HEK293 (cell line): Measurements from ENCODE around the gene GJA10.

Experiments
- CTCF ChIA-PET: fragments of 350-600 bp; formaldehyde crosslinking; extraction: SDS; loops from one replicate; lab custom pipeline; 2021; ENCODE audit warnings: antibody characterized with exemption; lab: Yijun Ruan, JAX
- POLR2A ChIA-PET: fragments of 300-600 bp; formaldehyde crosslinking; extraction: SDS; loops from one replicate; lab custom pipeline; 2020; ENCODE audit warnings: antibody characterized with exemption, inconsistent platforms; lab: Yijun Ruan, JAX
- H3K27ac ChIP-seq: fragments of 200-500 bp; sonication (Bioruptor generic); 2 replicates; pipeline ENCODE4 v1.5.1; 2014; ENCODE audit warnings: low read depth, low read length, control low read depth, inconsistent platforms; ENCODE audit errors: extremely low read depth
- H3K36me3 ChIP-seq, 2 experiments: fragments of 200-500 bp in 1 of 2; sonication (Bioruptor generic) in 1 of 2; 1 replicate in 1 of 2; 2 replicates in 1 of 2; pipeline ENCODE4 v1.5.1; 2014 to 2017; ENCODE audit warnings: inconsistent platforms in 2 of 2, low read length in 2 of 2; ENCODE audit not compliant: control insufficient read depth in 2 of 2, insufficient read depth in 1 of 2
- H3K4me1 ChIP-seq: fragments of 200-500 bp; sonication (Bioruptor generic); 2 replicates; pipeline ENCODE4 v1.5.1; 2014; ENCODE audit warnings: mild to moderate bottlenecking, low read length, inconsistent platforms; ENCODE audit not compliant: control insufficient read depth, insufficient read depth
- H3K4me3 ChIP-seq: 2 replicates; pipeline ENCODE4 v1.5.1; 2011; ENCODE audit warnings: low read depth, mild to moderate bottlenecking, control low read depth, low read length, moderate library complexity
- H3K9me3 ChIP-seq: fragments of 200-500 bp; sonication (Bioruptor generic); 2 replicates; pipeline ENCODE4 v1.5.1; 2014; ENCODE audit warnings: low read depth, low read length, inconsistent platforms; ENCODE audit not compliant: control insufficient read depth, insufficient read depth
- CTCF ChIP-seq: fragments of 450-650 bp; formaldehyde crosslinking; IDR thresholded peaks from 2 replicates; pipeline ENCODE4 v1.5.1; 2016; ENCODE audit warnings: missing biosample characterization, missing genetic modification characterization
- PRDM4 ChIP-seq: fragments of 450-650 bp; formaldehyde crosslinking; IDR thresholded peaks from 2 replicates; pipeline ENCODE4 v1.5.1; 2017; ENCODE audit warnings: missing biosample characterization, missing genetic modification characterization
- SP7 ChIP-seq: fragments of 450-650 bp; formaldehyde crosslinking; IDR thresholded peaks from 2 replicates; pipeline ENCODE4 v1.5.1; 2016; ENCODE audit warnings: missing biosample characterization, missing genetic modification characterization
- TRIM28 ChIP-seq: IDR thresholded peaks from 2 replicates; pipeline ENCODE4 v1.6.1; 2011; ENCODE audit warnings: low read length, control low read depth, borderline replicate concordance
- WT1 ChIP-seq: fragments of 450-650 bp; formaldehyde crosslinking; IDR thresholded peaks from 2 replicates; pipeline ENCODE4 v1.5.1; 2016; ENCODE audit warnings: missing biosample characterization, missing genetic modification characterization
- ZBTB7A ChIP-seq: fragments of 450-650 bp; formaldehyde crosslinking; IDR thresholded peaks from 2 replicates; pipeline ENCODE4 v1.5.1; 2016; ENCODE audit warnings: low read depth, missing biosample characterization, missing genetic modification characterization
- ZNF18 ChIP-seq: fragments of 450-650 bp; formaldehyde crosslinking; IDR thresholded peaks from 2 replicates; pipeline ENCODE4 v1.5.1; 2016; ENCODE audit warnings: missing biosample characterization, missing genetic modification characterization
- ZNF202 ChIP-seq: fragments of 450-650 bp; formaldehyde crosslinking; IDR thresholded peaks from 2 replicates; pipeline ENCODE4 v1.5.1; 2016; ENCODE audit warnings: missing biosample characterization, missing genetic modification characterization, borderline replicate concordance
- ZNF248 ChIP-seq: fragments of 450-650 bp; formaldehyde crosslinking; IDR thresholded peaks from 2 replicates; pipeline ENCODE4 v1.5.1; 2017; ENCODE audit warnings: missing biosample characterization, missing genetic modification characterization
- ZNF324 ChIP-seq: fragments of 450-650 bp; formaldehyde crosslinking; IDR thresholded peaks from 2 replicates; pipeline ENCODE4 v1.5.1; 2016; ENCODE audit warnings: missing biosample characterization, missing genetic modification characterization
- ZNF501 ChIP-seq: fragments of 450-650 bp; formaldehyde crosslinking; IDR thresholded peaks from 2 replicates; pipeline ENCODE4 v1.5.1; 2016; ENCODE audit warnings: missing biosample characterization, missing genetic modification characterization
- ZNF518A ChIP-seq: fragments of 450-650 bp; formaldehyde crosslinking; conservative IDR thresholded peaks from 2 replicates; pipeline ENCODE4 v1.5.1; 2016; ENCODE audit warnings: low read depth, missing biosample characterization, missing genetic modification characterization
- ZNF544 ChIP-seq: fragments of 450-650 bp; formaldehyde crosslinking; IDR thresholded peaks from 2 replicates; pipeline ENCODE4 v1.5.0; 2017; ENCODE audit warnings: missing biosample characterization, missing genetic modification characterization
- ZNF654 ChIP-seq: fragments of 450-650 bp; formaldehyde crosslinking; IDR thresholded peaks from 2 replicates; pipeline ENCODE4 v1.5.1; 2016; ENCODE audit warnings: low read depth, missing biosample characterization, missing genetic modification characterization
- ZNF660 ChIP-seq: fragments of 450-650 bp; IDR thresholded peaks from 2 replicates; pipeline ENCODE4 v1.5.1; 2018; ENCODE audit warnings: missing biosample characterization, mild to moderate bottlenecking, missing genetic modification characterization
- ZNF692 ChIP-seq: fragments of 450-650 bp; formaldehyde crosslinking; IDR thresholded peaks from 2 replicates; pipeline ENCODE4 v1.5.1; 2016; ENCODE audit warnings: missing biosample characterization, missing genetic modification characterization
- ZNF747 ChIP-seq: fragments of 450-650 bp; formaldehyde crosslinking; IDR thresholded peaks from 2 replicates; pipeline ENCODE4 v1.5.1; 2016; ENCODE audit warnings: missing biosample characterization, missing genetic modification characterization
- ZNF776 ChIP-seq: fragments of 450-650 bp; formaldehyde crosslinking; IDR thresholded peaks from 2 replicates; pipeline ENCODE4 v1.5.0; 2017; ENCODE audit warnings: missing biosample characterization, missing genetic modification characterization, borderline replicate concordance
- ZNF791 ChIP-seq: fragments of 450-650 bp; formaldehyde crosslinking; IDR thresholded peaks from 2 replicates; pipeline ENCODE4 v1.5.1; 2016; ENCODE audit warnings: missing biosample characterization, missing genetic modification characterization

Gene GJA10

GRCh38 chr6:89940225-89941027 is 46.2 kb downstream of the GJA10 start:
- peaks cover 0 to 3% of the 10 kb centered on the region in 2 experiments; a peak in 1 of 3 replicates for H3K36me3 ChIP-seq
- no peaks in the 10 kb centered on the region for H3K4me1 ChIP-seq
- ChIA-PET CTCF (interaction anchor here (0.5 to 6.0 kb wide), 122 partner anchors 8 to 1527 kb away, joined by 3 to 185 read pairs (median 4); no protein-coding TSS in a partner anchor), POLR2A (interaction anchor here (0.7 to 1.1 kb wide), 4 partner anchors 18 to 539 kb away, joined by 3 to 7 read pairs (median 4); no protein-coding TSS in a partner anchor)
- no peaks in the 10 kb centered on the region for H3K9me3 ChIP-seq
- no peak overlapping the region for H3K4me3 ChIP-seq
- no peak overlapping the region for H3K27ac ChIP-seq
- 0 out of 2 replicates have a peak, but pooled peaks have one; percentile 12 for TF ChIP-seq ZNF692
- no peak for TF ChIP-seq WT1 (tag by site-specific recombination)
- peak; percentile 63; the same call in 1 of the 2 replicates for TF ChIP-seq CTCF (tag by site-specific recombination)
- no peak for TF ChIP-seq ZNF324 (tag by site-specific recombination)
- TF ChIP-seq ZNF654 (tag by site-specific recombination) = peak; percentile 97
- TF ChIP-seq TRIM28 = peak; percentile 56; the same call in 1 of the 2 replicates
- peak; percentile 65; the same call in 1 of the 2 replicates for TF ChIP-seq ZNF660

DNA sequence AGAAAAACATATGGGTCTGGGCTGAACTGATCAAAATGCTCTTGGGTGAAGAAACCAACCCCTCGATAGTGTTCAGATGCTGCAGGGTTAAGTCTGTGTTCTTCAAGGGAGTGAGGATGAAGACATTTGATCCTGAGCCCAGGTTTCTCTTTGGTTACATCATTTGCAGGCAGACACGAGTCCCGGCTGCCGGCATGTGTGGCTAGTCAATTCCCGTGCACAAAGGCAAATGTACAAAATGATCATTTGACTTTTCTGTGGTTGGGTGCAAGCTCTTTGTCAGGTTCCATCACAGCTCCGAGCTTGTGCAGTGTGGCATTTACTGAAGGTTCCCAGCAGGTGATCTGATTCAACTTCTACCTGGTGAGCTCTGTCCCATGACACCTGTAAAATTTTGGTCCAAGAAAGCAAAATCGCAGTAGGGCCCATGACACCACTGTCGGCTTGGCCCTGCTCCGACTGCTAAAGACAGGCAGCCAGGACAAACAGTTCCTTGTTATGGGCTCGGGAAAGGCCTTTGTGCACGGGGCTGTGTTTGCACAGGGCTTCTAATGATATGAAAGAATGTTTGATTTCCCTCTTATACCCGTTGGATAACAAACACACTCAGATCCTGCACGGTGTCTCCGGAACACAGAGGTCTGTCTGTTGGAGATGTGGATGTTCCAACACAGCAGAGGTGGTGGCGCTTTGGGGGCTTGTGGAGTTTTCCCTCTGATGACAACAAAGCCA is 46.9 kb downstream of the GJA10 start:
- Histone ChIP-seq H3K4me1 (no peaks in the 10 kb centered on the region), H3K9me3 (no peaks in the 10 kb centered on the region), H3K4me3 (no peak overlapping the region), H3K36me3 (no peaks in the 10 kb centered on the region), H3K27ac (no peak overlapping the region)
- POLR2A ChIA-PET = interaction anchor here (0.7 to 1.1 kb wide), 3 partner anchors 45 to 538 kb away, joined by 3 to 7 read pairs (median 4); no protein-coding TSS in a partner anchor
- CTCF ChIA-PET = interaction anchor here (0.5 to 6.0 kb wide), 103 partner anchors 8 to 1526 kb away, joined by 3 to 185 read pairs (median 4); no protein-coding TSS in a partner anchor
- no peak for TF ChIP-seq ZNF791 (tag by site-specific recombination)
- TF ChIP-seq PRDM4 (tag by site-specific recombination) = no peak
- no peak for TF ChIP-seq SP7
- TF ChIP-seq ZNF18 (tag by site-specific recombination) = no peak
- TF ChIP-seq ZNF202 (tag by site-specific recombination) = no peak
- TF ChIP-seq ZNF544 = no peak
- no peak for TF ChIP-seq ZNF248 (tag by site-specific recombination)
- TF ChIP-seq ZBTB7A (tag by site-specific recombination) = no peak
- TF ChIP-seq ZNF518A = no peak
- no peak for TF ChIP-seq ZNF660
- no peak for TF ChIP-seq ZNF501 (tag by site-specific recombination)
- no peak for TF ChIP-seq ZNF747 (tag by site-specific recombination)
- no peak for TF ChIP-seq ZNF776 (tag by site-specific recombination)
